ENCODE data around the gene DESI2.
A peak's percentile ranks its signal among the peaks of the same experiment; 100 is the strongest.

Gene DESI2

GRCh38 chr1:244710474-244711062 lies 57.6 kb downstream of the DESI2 start:
- H3K27ac ChIP-seq = no peak overlapping the region
- no peak for TF ChIP-seq CTCF (conservative IDR thresholded peaks at IDR 0.05)

- no peak for TF ChIP-seq CTCF (conservative IDR thresholded peaks at IDR 0.05)
- H3K27ac ChIP-seq = no peak overlapping the region
These were observed 59.7 kb downstream of the DESI2 start for GRCh38 chr1:244712669-244713068.

- TF ChIP-seq CTCF (conservative IDR thresholded peaks at IDR 0.05) = no peak
- H3K27ac ChIP-seq = no peak overlapping the region
These were observed 60.4 kb downstream of the DESI2 start for GRCh38 chr1:244713332-244713731.

GRCh38 chr1:244727871-244728474 lies 75.0 kb downstream of the DESI2 start:
- no peak for TF ChIP-seq CTCF (conservative IDR thresholded peaks at IDR 0.05)
- H3K27ac ChIP-seq = no peak overlapping the region

- H3K27ac ChIP-seq = peak overlapping the region; percentile 69; the same call in 1 of the 2 replicates
- no peak; the same call in 1 of the 2 replicates for TF ChIP-seq CTCF (conservative IDR thresholded peaks at IDR 0.05)
These were observed 77.4 kb downstream of the DESI2 start for GRCh38 chr1:244730153-244730933.

- TF ChIP-seq CTCF (conservative IDR thresholded peaks at IDR 0.05) = no peak
- H3K27ac ChIP-seq = peak overlapping the region; percentile 69; the same call in 1 of the 2 replicates
These were observed 78.1 kb downstream of the DESI2 start for GRCh38 chr1:244730934-244731434.

GRCh38 chr1:244731651-244732050 lies 78.7 kb downstream of the DESI2 start:
- no peak for TF ChIP-seq CTCF (conservative IDR thresholded peaks at IDR 0.05)
- H3K27ac ChIP-seq = no peak overlapping the region
